Colon (tissue), 2 donors: ENCODE measurements around the gene GDI2.
"Not testable (repeated sequence)": the region's sequence is repeated elsewhere in the genome, so short reads cannot be mapped to it uniquely, and the experiment has no call there.

Experiments
- FAIRE-seq: peaks from 2 replicates; lab custom pipeline; 2012; peaks lifted over from hg19 to GRCh38; lab: Jason Lieb, UNC
- donor health status: control.
- donor health status: control.

The GDI2 gene

GRCh38 chr10:5782174-5782573 lies 31.1 kb downstream of the GDI2 start:
- FAIRE-seq = no peak

- no peak for FAIRE-seq
Measured at GRCh38 chr10:5779730-5780129, 33.5 kb downstream of the GDI2 start.

- FAIRE-seq = not testable (repeated sequence)
Measured at GRCh38 chr10:5777758-5778157, 35.5 kb downstream of the GDI2 start.

- no peak for FAIRE-seq
Measured at GRCh38 chr10:5776881-5777197, 36.4 kb downstream of the GDI2 start.

GRCh38 chr10:5776136-5776880 lies 36.9 kb downstream of the GDI2 start:
- FAIRE-seq = no peak

GRCh38 chr10:5775685-5776084 lies 37.5 kb downstream of the GDI2 start:
- FAIRE-seq = no peak

- no peak for FAIRE-seq
Measured at GRCh38 chr10:5774987-5775620, 38.1 kb downstream of the GDI2 start.

GRCh38 chr10:5766189-5766588 lies 47.0 kb downstream of the GDI2 start:
- FAIRE-seq = no peak

- FAIRE-seq = no peak
Measured at GRCh38 chr10:5765617-5766016, 47.6 kb downstream of the GDI2 start.

GRCh38 chr10:5764422-5765297 lies 48.6 kb downstream of the GDI2 start:
- FAIRE-seq = no peak

GRCh38 chr10:5762531-5762930 lies 50.7 kb downstream of the GDI2 start:
- no peak for FAIRE-seq

- FAIRE-seq = no peak
Measured at GRCh38 chr10:5761220-5761619, 52.0 kb downstream of the GDI2 start.

- FAIRE-seq = no peak
Measured at GRCh38 chr10:5760515-5760914, 52.7 kb downstream of the GDI2 start.

GRCh38 chr10:5758927-5759326 lies 54.3 kb downstream of the GDI2 start:
- no peak for FAIRE-seq

GRCh38 chr10:5757766-5758517 lies 55.3 kb downstream of the GDI2 start:
- FAIRE-seq = no peak

- FAIRE-seq = no peak
Measured at GRCh38 chr10:5752301-5752871, 60.8 kb downstream of the GDI2 start.

GRCh38 chr10:5751601-5752253 lies 61.5 kb downstream of the GDI2 start:
- FAIRE-seq = no peak

GRCh38 chr10:5748394-5748803 lies 64.8 kb downstream of the GDI2 start:
- FAIRE-seq = no peak

GRCh38 chr10:5746197-5746596 lies 67.0 kb downstream of the GDI2 start:
- FAIRE-seq = no peak

GRCh38 chr10:5744849-5745248 lies 68.4 kb downstream of the GDI2 start:
- no peak for FAIRE-seq

- FAIRE-seq = no peak
Measured at GRCh38 chr10:5743736-5744135, 69.5 kb downstream of the GDI2 start.
